ENCODE measurements around the gene MACROD2.
"Not testable (repeated sequence)": the region's sequence is repeated elsewhere in the genome, so short reads cannot be mapped to it uniquely, and the experiment has no call there.

Gene MACROD2

DNA sequence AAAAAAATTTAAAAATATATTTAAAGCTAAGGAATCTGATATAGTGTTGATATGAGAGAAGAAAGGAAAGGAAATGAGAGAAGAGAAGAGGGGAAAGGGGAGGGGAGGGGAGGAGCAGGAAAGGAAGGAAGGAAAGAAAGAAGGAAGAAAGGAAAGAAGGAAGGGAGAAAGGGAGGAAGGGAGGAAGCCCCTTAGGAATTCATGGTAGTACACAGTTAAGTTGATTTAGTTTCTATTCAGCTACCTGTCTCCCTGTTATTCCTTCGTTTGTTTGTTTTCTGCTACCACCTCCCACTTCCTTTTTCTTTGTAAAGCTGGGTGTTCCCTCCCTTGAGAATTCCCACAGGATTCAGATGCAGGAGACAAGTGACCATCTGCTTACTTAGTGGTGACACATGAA is 1367.5 kb downstream of the MACROD2 start:
- DNase-seq (ENCODE audit: low read depth) = no peak

DNA sequence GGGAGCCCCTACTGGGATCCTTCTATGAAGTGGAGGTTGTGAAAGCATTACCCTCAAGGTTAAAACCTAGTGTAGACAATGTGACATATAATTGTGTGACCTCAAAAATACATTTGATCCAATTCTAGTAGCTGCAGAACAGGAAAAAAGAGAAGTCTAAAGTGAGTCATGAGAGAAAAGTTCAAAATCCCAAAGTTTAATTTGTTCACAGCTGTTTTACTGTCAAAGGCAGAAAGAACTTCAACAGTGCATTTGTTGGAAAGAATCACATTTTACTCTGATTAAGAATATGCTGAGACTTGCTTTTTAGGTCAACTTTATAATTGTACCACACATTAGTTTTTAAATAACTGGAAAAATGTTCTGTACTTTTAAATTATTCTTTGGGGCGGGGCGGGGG is 1369.5 kb downstream of the MACROD2 start:
- DNase-seq (ENCODE audit: low read depth) = no peak

DNA sequence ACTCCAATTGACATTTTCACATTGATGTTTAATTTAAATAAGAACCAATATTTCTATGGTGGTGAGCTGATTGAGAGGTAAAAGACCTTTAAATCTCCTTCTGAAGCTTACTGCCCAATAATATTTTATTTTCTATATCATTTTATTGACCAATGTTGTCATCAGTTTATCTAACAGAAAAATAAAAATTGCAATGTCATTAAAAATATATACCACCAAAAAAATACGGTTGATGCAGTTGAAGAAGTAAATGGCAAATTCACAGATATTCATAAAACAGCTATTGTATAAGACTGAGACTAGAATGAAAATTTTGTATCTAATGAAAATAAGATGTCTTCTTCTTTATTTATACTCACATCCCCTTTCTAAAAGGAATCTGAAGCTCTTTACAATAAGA is 1375.1 kb downstream of the MACROD2 start:
- no peak for DNase-seq (ENCODE audit: low read depth)

DNA sequence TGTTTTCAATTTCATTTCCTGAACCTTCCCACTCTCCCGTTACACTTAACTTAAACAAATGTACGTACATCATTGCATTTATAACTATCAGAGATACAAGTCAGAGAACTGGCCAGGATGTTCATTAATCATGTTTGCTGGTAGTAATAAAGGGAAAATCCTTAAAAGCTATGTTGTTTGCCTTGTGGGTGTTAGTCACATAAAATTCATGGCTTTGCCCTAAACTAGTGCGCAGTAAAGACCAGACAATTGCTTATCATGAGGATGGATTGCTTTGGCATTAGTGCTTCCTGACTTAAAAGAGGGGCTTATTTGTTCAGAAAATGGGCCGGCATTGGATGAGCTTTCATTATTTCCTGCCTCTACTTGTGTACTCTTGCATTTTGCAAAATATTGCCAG is 1379.4 kb downstream of the MACROD2 start:
- no peak for DNase-seq (ENCODE audit: low read depth)

DNA sequence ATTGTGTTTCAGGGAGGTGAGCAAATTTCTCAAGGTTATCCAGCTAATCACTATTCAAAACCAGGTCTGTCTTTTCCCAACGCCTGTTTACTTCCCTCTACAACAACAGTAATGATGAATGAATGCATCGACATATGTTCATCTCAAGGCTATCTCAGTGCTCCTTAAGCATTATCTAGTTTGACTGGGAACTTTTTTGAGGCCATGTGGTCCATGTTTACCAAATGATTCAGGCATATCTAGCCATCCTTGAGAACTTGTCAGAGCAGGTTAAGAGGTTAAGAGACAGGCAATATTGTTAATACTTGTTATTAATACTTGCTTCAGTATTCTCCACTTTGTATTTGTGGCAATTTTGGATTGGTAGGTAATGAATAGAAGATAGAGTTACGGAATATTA is 1380.5 kb downstream of the MACROD2 start:
- no peak for DNase-seq (ENCODE audit: low read depth)

DNA sequence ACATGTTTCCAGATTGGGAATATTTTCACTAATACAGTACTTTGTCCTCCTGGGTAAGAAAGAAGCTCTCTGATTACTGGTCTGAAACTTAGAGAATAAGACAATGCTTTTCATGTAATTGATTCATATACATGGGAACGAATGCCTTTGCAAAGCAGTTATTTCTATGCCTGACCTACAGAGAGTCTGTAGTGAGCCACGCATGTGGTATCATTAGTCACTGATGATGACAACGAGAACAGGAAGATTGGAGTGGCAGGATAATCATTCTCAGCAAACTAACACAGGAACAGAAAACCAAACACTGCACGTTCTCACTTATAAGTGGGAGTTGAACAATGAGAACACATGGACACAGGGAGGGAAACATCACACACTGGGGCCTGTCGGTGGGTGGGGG is 1382.3 kb downstream of the MACROD2 start:
- not testable (repeated sequence) for DNase-seq (ENCODE audit: low read depth)

DNA sequence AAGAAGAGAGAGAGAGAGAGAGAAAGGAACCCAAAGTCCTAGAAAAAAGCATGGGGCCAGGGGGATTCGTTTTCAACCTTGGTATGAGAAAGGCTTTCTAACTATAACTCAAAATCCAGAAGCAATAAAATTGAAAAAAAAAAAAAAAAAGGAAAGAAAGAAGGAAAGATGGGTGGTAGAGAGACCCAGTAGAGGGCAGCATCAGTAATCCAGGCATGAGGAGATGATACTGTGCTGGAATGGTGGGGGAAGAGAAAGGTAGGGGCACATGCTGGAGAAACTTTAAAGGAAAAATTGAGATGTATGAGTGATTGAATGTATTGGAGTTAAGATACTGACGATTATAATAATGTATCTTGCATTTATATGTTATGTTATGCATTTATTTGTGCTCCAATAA is 1382.8 kb downstream of the MACROD2 start:
- no peak for DNase-seq (ENCODE audit: low read depth)

DNA sequence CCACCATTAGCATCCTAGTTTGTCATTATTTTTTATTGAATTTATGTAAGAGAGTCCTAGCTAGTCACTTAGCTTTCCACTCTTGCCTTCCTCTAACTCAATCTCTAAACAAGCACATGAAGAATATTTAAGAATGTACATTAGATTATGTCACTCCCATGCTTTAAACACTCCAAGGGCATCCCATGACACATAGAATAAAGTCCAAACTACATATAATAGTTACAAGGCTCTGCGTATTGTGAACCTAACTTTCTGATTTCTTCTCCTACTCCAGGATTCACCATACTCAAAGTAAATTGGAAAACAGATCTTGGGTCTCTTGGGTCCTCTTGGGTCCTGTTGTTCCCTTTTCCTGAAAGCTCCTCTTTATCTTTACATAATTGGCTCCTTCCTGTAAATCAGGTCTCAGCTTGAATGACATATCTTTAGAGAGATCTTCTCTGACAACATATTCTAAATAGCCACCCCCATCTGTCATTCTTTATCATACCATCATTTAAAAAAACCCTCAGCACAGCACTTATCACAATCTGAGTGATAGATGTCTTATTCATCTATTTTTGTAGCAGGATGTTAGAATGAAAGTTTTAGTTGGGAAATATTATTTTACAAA is 1384.5 kb downstream of the MACROD2 start:
- DNase-seq (ENCODE audit: low read depth) = no peak

DNA sequence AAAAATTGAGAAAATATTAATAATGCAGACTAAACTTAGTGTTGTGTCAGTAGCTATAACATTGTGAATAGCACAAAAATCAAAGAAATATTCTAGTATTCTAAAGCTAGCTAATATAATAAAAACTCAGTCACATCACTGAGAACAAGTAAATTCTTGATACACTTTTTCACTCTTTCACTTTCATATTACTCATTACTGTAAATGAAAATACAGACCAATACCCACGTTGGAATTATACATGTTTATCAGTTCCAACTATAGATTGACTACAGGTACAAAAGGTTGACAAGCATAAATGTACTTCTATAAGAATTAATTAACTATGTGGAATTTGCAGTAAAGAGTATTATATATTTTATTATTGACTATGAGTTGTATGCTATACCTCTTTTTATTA is 1385.5 kb downstream of the MACROD2 start:
- DNase-seq (ENCODE audit: low read depth) = no peak

DNA sequence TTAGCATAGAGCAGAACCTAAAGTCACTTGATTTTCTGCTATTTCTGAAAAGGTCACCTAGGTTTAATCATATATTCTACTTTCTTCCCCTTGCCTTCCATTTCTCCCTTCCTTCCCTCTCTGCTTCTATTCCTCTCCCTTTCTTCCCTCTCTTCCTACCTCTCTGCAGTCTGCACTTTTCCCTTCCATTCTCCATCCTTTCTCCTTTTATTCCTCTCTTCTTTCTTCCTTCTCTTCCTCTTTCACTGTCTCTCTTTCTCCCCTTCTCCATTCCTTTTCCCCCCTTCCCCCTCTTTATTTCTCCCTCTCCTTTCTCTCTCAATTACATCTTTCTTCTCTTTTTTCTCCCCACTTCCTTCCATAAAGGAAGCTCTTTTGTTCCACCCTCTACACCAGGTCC is 1391.9 kb downstream of the MACROD2 start:
- DNase-seq (ENCODE audit: low read depth) = no peak

DNA sequence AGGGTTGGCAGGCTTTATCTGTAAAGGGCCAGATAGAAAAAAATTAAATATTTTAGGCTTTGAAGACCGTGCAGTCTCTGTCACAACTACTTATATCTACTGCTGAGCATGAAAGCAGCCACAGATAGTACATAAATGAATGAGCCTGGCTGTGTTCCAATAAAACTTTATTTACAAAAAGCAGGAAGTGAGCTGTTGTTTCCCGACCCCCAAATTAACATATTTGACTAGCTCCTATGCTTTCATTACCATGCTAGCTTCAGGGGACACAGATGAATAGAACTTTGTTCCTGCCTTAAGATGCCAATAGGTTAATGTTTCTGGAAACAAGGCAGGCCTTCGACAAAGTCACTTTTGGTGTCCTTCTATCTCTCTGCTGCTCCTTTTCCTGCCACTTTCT is 1400.1 kb downstream of the MACROD2 start:
- DNase-seq (ENCODE audit: low read depth) = no peak

DNA sequence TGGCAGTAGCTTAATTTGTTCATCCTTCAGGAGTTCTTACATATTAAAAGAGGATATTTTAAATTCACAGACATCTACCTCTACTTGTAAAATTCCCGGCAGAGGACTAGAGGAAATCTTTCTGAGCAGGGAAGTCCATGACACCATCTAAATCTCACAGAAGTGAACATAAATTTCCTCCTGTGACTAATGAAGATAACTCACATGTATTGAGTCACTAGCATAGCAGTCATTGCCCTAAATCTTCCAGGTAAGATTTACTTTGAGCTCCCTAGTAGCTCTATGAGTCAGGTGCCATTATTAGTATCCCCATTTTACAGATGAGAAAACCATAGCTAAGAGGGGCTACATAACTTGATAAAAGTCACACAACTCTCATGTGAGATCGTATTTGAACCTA is 1400.7 kb downstream of the MACROD2 start:
- DNase-seq (ENCODE audit: low read depth) = no peak

DNA sequence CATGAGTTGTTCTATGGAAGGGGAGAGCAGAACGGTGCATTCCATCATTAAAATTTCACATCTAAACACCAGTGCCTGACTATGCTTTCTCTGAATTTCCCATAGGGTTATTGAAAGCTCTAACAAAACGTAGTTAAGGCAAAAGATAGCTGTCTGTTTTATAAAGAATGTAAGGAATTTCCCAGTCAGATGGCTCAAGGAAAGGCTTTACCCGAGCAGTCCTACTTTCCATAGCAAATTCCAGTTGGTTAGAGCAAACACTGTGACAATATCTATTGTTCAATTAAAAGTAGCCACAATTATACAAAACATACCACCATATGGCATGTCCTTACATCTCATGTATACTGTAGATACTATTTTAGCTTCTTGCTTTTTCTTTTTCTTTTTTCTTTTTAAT is 1401.6 kb downstream of the MACROD2 start:
- no peak for DNase-seq (ENCODE audit: low read depth)

DNA sequence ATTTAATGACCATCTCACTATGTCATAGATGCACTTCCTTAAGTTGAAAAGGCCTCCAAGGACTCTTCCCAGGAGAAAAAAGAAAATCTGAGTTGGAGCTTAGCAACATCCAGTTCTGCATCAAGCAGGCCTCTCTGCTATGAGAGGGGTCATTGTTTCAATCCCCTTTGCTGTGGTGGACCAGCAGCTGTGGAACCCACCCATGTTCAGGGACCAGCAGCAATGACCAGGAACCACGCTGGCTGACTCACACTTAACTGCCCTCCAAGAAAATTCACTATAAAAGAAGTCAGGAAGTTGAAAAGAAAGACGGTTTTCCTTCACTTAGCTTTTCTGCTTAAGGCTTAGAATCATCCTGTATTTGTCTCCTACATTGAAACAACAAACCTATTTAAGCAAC is 1404.5 kb downstream of the MACROD2 start:
- DNase-seq (ENCODE audit: low read depth) = no peak

DNA sequence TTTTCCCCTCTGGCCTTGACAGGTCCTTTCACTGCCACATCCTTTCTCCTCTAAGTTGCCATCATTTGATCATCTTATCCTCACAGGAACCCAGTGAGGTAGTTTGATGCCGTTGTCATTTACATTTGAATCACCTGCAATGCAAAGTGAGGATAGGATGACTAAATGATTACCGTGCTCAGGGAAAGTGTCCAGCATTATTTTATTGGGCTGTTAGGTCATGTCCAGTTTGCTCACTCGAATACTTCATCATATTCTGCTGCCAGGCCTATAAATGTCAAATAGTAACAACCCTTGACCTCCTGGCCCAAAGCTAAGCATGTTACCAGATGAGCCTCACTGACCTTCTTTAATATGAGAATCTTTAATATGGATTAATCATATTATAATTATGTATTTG is 1410.8 kb downstream of the MACROD2 start:
- DNase-seq (ENCODE audit: low read depth) = no peak

DNA sequence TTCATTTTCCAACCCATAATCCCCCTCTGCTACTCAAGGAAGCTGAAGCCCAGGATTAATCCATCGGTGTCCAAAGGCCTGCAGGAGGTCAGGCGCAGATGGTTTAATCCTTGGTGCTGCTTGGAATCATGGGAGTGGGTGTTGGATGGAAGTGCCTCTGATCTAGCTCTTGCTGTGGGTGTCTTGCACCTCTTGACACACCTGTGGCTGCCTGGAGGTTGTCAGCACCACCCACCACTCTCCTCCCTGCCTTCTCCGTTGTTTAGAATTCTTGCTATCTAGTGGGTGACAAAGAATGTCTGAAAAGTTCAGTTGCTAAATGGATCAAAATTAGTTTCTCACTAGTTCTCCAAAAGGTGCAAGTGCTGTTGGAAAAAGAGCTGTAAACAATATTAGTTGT is 1416.5 kb downstream of the MACROD2 start:
- DNase-seq (ENCODE audit: low read depth) = no peak

DNA sequence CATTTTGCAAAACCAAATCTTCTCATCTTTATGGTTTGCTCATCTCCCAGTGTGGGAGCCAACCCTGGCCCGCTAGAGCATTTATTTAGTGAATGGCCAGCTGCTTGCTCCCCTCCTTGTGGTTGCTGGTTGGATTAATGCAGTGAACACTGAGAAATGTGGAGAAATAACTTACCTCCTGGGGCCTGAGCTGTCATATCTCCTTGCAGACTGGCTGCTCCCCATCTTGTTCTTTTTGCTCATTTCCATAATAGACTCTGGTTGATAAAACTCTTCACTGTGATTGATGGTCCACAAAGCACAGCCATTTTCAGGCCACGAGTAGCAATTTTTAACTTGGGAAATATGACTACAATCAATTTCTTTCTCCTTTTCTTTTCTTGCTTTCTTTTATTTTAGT is 1420.6 kb downstream of the MACROD2 start:
- DNase-seq (ENCODE audit: low read depth) = no peak

DNA sequence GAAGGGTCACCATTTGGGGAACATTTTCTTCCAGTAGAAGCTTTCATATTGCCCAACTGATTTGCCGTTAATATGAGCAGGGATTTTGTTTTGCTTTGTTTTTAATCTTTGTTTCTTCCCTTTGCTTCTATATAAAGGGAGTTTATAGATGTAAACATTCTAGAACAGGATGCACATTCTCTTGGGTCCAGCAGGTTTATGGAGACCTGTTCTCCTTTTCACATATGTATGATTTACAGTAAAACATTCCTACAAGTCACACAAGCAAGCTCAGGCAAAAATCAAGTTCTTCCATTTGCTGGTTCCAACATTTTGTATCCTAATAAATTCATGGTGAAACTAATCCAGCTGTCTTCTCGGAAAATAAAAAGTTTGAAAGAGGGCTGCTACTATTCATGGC is 1424.5 kb downstream of the MACROD2 start:
- DNase-seq (ENCODE audit: low read depth) = no peak

DNA sequence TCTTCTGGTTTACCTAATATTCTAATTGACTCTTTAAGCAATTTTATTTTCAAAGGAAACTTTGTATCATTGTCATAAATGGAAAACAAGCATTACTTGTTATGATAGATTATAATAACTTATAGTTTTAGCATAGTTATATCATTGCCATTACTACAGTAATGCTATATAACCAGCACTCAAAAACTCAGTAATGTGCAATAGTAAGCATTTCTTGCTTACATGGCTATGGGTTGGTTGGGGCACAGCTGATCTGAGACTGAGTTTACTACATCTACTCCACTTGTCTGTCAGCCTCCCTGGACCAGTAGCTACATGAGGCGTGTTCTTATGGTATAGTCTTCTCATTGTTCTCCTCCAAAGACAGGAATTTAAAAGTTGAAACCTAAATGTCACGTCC is 1427.7 kb downstream of the MACROD2 start:
- no peak for DNase-seq (ENCODE audit: low read depth)

DNA sequence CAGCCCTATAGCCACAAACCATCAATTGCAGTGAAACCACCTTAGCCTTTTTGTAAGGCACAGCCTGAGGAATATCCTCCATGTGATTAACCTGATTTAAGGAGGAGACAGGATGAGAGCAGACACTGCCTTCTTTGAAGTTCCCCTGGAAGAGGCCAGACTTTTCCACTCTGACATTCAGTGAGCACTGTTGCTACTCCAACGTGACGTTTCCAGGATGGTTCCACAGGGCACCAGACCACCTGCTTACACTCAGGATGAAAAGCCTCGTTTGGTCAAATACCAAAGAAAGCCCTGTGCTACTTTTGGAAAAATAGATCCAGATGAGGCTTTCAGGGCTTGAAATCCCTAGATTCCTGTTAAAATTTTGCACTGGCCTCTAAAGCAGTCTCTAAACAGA is 1444.2 kb downstream of the MACROD2 start:
- DNase-seq (ENCODE audit: low read depth) = no peak

DNA sequence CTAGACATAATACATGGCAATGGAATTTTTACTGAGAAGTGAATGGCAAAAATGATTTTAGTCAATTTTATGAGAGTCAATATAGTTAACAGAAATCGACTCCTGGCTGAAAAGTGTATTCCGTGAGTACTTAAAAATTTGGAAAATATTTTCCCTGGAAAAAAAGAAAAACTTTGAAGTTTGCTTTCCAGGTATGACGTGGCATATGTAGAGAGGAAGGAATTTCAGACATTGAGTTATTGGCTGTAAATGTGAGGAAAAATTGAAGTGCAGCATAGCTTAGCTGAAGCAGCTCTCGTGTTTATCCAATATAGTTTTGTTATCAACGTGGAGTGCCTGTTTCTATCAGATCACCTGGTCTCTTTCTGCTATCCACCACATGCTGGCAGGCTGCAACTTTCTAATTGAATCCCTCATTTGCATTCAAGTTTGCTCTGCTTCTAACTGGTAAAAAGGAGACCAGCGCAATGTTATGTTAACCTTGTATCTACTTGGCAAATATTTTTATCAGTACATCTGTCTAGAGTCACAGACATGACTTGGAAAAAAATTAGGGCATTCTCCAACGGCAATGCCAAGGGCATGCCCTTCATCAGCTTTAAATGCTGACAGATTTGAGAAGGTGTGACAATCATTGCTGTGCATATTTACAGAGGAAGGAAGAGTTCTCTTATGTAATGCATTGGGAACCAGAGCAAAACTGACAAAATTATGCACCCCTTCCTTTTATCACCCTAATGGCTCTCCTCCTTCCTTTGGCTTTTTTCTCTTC is 1444.9 kb downstream of the MACROD2 start:
- no peak for DNase-seq (ENCODE audit: low read depth)

DNA sequence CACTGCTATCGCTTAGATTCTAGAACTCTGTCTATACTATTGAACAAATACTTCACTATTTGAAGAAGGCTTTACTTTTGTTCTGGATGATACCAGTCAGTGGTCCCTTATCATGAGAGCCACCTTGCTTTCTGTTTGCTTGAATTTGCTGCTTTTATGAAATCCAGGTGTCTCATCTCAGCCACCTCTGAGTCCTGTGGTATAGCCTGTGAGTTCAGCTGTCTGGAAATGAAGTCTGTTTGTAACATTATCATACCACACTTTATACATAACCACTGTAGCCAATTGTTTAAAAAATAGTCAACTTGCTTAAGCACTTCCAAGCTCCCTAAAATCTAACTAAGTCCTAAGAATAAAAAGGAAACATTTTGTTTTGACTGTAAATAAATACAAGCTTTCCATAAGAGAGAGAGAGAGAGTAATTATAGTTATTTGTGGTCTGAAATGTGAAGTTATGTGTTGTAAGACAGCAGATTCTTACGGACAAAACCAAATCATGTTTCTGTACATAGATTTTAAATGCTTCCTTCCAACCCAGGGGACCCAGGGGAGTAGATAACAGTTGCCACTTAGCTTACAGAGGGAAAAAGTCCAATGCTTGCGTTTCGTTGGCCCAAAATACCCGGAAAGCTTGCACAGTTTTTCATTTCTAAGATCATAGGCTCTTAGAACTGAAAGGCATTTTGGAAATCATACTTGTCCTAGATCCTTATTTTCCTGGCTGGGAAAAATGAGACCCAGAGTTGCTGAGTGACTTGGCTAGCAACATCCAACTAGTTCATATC is 1449.9 kb downstream of the MACROD2 start:
- DNase-seq (ENCODE audit: low read depth) = no peak

DNA sequence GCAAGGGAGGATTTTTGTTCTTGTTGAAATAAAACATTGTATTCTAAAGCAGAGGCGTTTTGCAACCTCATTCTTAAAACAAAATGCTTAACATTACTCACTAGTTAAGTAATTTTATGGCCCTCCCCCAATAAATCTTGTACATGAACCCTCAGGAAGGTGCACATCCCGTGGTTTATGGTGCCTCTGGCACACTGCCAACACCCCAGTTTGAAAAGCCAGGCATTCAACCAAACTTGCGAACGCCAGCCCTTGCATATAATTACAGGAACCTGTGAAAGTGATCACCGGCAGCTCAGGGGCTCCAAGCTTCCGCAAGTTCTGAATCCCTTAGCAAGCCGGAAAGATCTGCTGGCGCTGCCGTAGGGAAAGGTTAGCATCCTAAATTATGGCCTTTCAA is 1451.1 kb downstream of the MACROD2 start:
- no peak for DNase-seq (ENCODE audit: low read depth)

Measured in stimulated activated CD8-positive, alpha-beta memory T cell treated with anti-CD3 and anti-CD28 coated beads, Interleukin-15, amount 100 ng/mL, for 1 hour (primary cell).